Activated naive CD8-positive, alpha-beta T cell treated with anti-CD3 and anti-CD28 coated beads, Interleukin-2, amount 50 U/mL, for 24 hours (primary cell): ENCODE measurements around the gene GPR137.
"Not testable (repeated sequence)": the region's sequence is repeated elsewhere in the genome, so short reads cannot be mapped to it uniquely, and the experiment has no call there.

Experiments
- ATAC-seq: fragments of 150-1000 bp; cut with Tn5 transposase; one replicate; pipeline ENCODE4 v1.10.0; 2021
- DNase-seq: peaks from one replicate; pipeline ENCODE4 v3.0.0; 2021
- H3K27ac Mint-ChIP-seq: one replicate; pipeline ENCODE4 v1.8.0; 2021; ENCODE audit warnings: mild to moderate bottlenecking, mixed read lengths
- H3K27me3 Mint-ChIP-seq: one replicate; pipeline ENCODE4 v1.8.0; 2021; ENCODE audit warnings: mixed read lengths
- H3K36me3 Mint-ChIP-seq: one replicate; pipeline ENCODE4 v1.8.0; 2021; ENCODE audit warnings: low read depth, mixed read lengths
- H3K4me1 Mint-ChIP-seq: one replicate; pipeline ENCODE4 v1.8.0; 2021; ENCODE audit warnings: mixed read lengths
- H3K4me3 Mint-ChIP-seq: one replicate; pipeline ENCODE4 v1.8.0; 2021; ENCODE audit warnings: mild to moderate bottlenecking, moderate library complexity, mixed read lengths
- H3K9me3 Mint-ChIP-seq: one replicate; pipeline ENCODE4 v1.8.0; 2021; ENCODE audit warnings: mixed read lengths

Gene GPR137

DNA sequence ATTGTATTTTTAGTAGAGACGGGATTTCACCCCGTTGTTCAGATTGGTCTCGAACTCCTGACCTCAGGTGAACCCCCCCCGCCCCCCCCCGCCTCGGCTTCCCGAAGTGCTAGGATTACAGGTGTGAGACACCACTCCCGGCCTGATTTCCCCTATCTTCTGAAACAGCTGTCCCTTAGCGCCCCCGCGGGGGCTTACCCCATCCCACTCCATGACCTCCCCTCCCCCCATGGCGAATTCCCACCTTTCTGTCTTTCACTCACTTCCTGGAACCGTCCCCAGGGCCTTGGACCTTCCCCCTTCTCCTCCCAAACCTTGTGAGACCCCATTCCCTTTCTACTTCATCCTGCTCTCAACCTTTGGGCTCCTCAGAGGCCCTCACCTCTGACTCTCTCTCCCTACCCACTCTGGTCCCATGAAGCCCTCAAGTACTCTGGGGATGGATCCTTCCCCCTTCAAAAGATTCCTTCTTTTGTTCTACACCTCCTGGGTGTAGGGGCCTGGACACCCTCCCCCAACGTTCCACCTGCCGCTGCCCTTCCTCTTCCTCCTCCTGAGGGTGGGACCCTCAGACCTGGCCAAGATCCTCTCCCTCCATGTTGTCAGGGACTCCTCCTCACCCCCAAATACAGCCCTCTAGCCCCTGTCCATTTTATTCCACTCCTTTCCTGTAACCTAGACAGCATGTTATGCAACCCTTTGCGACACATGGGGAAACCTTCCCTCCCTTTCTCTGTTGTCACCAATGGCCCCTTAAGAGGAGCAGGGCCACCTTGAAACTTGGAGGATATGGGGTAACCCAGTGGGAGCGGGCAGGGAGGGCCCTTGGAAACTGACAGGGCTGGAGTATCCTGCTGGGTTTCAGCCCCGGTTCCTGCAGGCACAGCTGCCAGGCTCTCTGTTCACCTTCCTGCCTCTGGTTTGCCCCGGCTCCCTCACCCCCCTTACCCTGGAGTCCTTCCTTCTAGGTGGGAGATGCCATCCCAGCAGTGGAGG, 33.4 kb downstream of the GPR137 start:
- Mint-ChIP-seq H3K9me3 (no peaks in the 10 kb centered on the region), H3K27me3 (no peaks in the 10 kb centered on the region), H3K36me3 (peaks cover 32% of the 10 kb centered on the region), H3K4me3 (peak overlapping the region; percentile 97), H3K27ac (peak overlapping the region; percentile 98), H3K4me1 (peaks cover 28% of the 10 kb centered on the region)
- DNase-seq (no peak), ATAC-seq (no peak)

DNA sequence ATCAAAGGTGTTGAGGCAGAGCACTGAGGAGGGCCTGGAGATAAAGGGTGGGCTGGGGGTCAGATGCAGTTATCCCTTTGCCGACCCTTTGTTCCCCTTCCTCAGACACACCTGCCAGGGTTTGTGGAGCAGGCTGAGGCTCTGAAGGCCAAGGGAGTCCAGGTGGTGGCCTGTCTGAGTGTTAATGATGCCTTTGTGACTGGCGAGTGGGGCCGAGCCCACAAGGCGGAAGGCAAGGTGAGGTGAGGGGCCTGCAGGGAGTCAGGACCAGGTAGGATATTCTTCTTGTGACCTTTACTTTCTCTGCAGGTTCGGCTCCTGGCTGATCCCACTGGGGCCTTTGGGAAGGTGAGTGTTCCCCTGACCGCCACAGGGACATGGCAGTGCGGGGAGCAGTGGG, 34.9 kb downstream of the GPR137 start:
- no peaks in the 10 kb centered on the region for H3K9me3 Mint-ChIP-seq
- H3K27me3 Mint-ChIP-seq: no peaks in the 10 kb centered on the region
- peaks cover 28% of the 10 kb centered on the region for H3K36me3 Mint-ChIP-seq
- no peak for ATAC-seq
- no peak for DNase-seq
- H3K27ac Mint-ChIP-seq: no peak overlapping the region
- H3K4me1 Mint-ChIP-seq: peaks cover 23% of the 10 kb centered on the region
- peak overlapping the region; percentile 6 for H3K4me3 Mint-ChIP-seq

DNA sequence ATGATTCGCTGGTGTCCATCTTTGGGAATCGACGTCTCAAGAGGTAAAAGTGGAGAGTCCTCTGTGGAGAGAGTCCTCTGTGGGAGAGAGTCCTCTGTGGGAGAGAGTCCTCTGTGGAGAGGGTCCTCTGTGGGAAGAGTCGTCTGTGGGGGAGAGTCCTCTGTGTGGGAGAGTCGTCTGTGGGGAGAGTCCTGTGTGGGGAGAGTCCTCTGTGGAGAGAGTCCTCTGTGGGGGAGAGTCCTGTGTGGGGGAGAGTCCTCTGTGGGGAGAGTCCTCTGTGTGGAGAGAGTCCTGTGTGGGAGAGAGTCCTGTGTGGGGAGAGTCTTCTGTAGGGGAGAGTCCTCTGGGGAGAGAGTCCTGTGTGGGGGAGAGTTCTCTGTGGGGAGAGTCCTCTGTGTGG, 35.4 kb downstream of the GPR137 start:
- no peak for ATAC-seq
- H3K4me3 Mint-ChIP-seq: no peak overlapping the region
- H3K27ac Mint-ChIP-seq: no peak overlapping the region

DNA sequence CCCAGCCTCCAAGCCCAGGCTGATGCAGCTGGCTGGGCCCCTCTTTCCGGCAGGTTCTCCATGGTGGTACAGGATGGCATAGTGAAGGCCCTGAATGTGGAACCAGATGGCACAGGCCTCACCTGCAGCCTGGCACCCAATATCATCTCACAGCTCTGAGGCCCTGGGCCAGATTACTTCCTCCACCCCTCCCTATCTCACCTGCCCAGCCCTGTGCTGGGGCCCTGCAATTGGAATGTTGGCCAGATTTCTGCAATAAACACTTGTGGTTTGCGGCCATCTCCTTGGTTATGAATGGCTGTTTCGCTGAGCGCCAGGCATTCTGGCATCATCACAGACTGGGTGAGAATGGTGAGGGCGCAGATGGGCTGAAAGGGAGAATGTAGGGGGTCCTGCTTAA, 35.9 kb downstream of the GPR137 start:
- H3K27me3 Mint-ChIP-seq: no peaks in the 10 kb centered on the region
- H3K4me1 Mint-ChIP-seq: peaks cover 19% of the 10 kb centered on the region
- H3K4me3 Mint-ChIP-seq: no peak overlapping the region
- H3K27ac Mint-ChIP-seq: no peak overlapping the region
- peaks cover 24% of the 10 kb centered on the region for H3K36me3 Mint-ChIP-seq
- H3K9me3 Mint-ChIP-seq: no peaks in the 10 kb centered on the region
- no peak for ATAC-seq
- DNase-seq: no peak

More for the DNA sequence above, 35.4 kb downstream of the GPR137 start:
- Mint-ChIP-seq H3K36me3 (peaks cover 28% of the 10 kb centered on the region), H3K27me3 (no peaks in the 10 kb centered on the region), H3K4me1 (peaks cover 23% of the 10 kb centered on the region), H3K9me3 (no peaks in the 10 kb centered on the region)
- no peak for DNase-seq

GRCh38 chr11:64322925-64323260, 37.2 kb downstream of the GPR137 start:
- Mint-ChIP-seq H3K4me3 (no peak overlapping the region), H3K4me1 (peaks cover 10% of the 10 kb centered on the region), H3K9me3 (no peaks in the 10 kb centered on the region), H3K36me3 (peaks cover 15% of the 10 kb centered on the region), H3K27me3 (no peaks in the 10 kb centered on the region), H3K27ac (no peak overlapping the region)
- DNase-seq (no peak), ATAC-seq (no peak)

GRCh38 chr11:64323373-64323772, 37.7 kb downstream of the GPR137 start:
- Mint-ChIP-seq H3K4me1 (peaks cover 9% of the 10 kb centered on the region), H3K27me3 (no peaks in the 10 kb centered on the region), H3K27ac (no peak overlapping the region), H3K36me3 (peaks cover 15% of the 10 kb centered on the region), H3K4me3 (no peak overlapping the region), H3K9me3 (no peaks in the 10 kb centered on the region)
- DNase-seq (no peak), ATAC-seq (no peak)

- not testable (repeated sequence) for H3K9me3 Mint-ChIP-seq, H3K4me1 Mint-ChIP-seq, H3K4me3 Mint-ChIP-seq, DNase-seq, H3K27ac Mint-ChIP-seq, H3K27me3 Mint-ChIP-seq
- peaks cover 14% of the 10 kb centered on the region for H3K36me3 Mint-ChIP-seq
- peak; percentile 25 for ATAC-seq
These were observed 38.3 kb downstream of the GPR137 start for GRCh38 chr11:64323984-64324383.

GRCh38 chr11:64324692-64325469, 39.2 kb downstream of the GPR137 start:
- no peak overlapping the region for H3K4me3 Mint-ChIP-seq

GRCh38 chr11:64327375-64327774, 41.7 kb downstream of the GPR137 start:
- H3K4me1 Mint-ChIP-seq: peaks cover 15% of the 10 kb centered on the region
- H3K36me3 Mint-ChIP-seq: no peaks in the 10 kb centered on the region
- H3K27me3 Mint-ChIP-seq: no peaks in the 10 kb centered on the region
- H3K27ac Mint-ChIP-seq: no peak overlapping the region
- no peak for ATAC-seq
- DNase-seq: no peak
- no peaks in the 10 kb centered on the region for H3K9me3 Mint-ChIP-seq
- H3K4me3 Mint-ChIP-seq: no peak overlapping the region

More at GRCh38 chr11:64324692-64325469, 39.2 kb downstream of the GPR137 start:
- ATAC-seq (no peak), DNase-seq (no peak)
- H3K4me1 Mint-ChIP-seq: peaks cover 4% of the 10 kb centered on the region
- no peaks in the 10 kb centered on the region for H3K27me3 Mint-ChIP-seq
- no peak overlapping the region for H3K27ac Mint-ChIP-seq
- H3K9me3 Mint-ChIP-seq: no peaks in the 10 kb centered on the region
- H3K36me3 Mint-ChIP-seq: peaks cover 12% of the 10 kb centered on the region

GRCh38 chr11:64327993-64328392, 42.3 kb downstream of the GPR137 start:
- DNase-seq: no peak
- H3K4me1 Mint-ChIP-seq: peaks cover 15% of the 10 kb centered on the region

DNA sequence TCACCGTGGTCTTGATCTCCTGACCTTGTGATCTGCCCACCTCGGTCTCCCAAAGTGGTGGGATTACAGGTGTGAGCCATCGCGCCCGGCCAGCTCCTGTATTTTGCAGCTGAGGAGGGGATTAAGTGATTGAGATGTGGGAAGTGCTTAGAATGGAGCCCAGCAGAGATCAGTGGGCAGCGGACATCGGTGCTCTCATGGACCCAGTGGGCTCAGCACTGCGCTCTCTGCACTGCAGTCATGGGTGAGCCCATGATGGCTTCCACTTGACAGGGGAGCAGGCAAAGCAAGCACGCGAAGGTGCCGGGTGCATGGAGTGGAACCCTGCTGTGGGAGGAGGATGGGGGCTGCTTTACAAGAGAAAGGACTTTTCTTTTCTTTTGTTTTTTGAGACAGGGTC, 45.2 kb downstream of the GPR137 start:
- Mint-ChIP-seq H3K27ac (no peak overlapping the region), H3K4me3 (no peak overlapping the region), H3K36me3 (peaks cover 1% of the 10 kb centered on the region), H3K27me3 (no peaks in the 10 kb centered on the region), H3K9me3 (no peaks in the 10 kb centered on the region), H3K4me1 (peaks cover 28% of the 10 kb centered on the region)
- no peak for ATAC-seq
- DNase-seq: no peak

More at GRCh38 chr11:64327993-64328392, 42.3 kb downstream of the GPR137 start:
- no peak overlapping the region for H3K4me3 Mint-ChIP-seq
- no peaks in the 10 kb centered on the region for H3K27me3 Mint-ChIP-seq
- H3K36me3 Mint-ChIP-seq: no peaks in the 10 kb centered on the region
- H3K9me3 Mint-ChIP-seq: no peaks in the 10 kb centered on the region
- no peak for ATAC-seq
- no peak overlapping the region for H3K27ac Mint-ChIP-seq

GRCh38 chr11:64331569-64332371, 46.1 kb downstream of the GPR137 start:
- Mint-ChIP-seq H3K27ac (peak overlapping the region; percentile 82), H3K4me3 (peak overlapping the region; percentile 25), H3K9me3 (no peaks in the 10 kb centered on the region), H3K36me3 (peaks cover 1% of the 10 kb centered on the region), H3K4me1 (peaks cover 28% of the 10 kb centered on the region), H3K27me3 (no peaks in the 10 kb centered on the region)
- peak; percentile 88 for DNase-seq
- peak; percentile 87 for ATAC-seq

- peaks cover 31% of the 10 kb centered on the region for H3K4me1 Mint-ChIP-seq
- peaks cover 6% of the 10 kb centered on the region for H3K36me3 Mint-ChIP-seq
- H3K27ac Mint-ChIP-seq: no peak overlapping the region
- DNase-seq: no peak
- H3K27me3 Mint-ChIP-seq: no peaks in the 10 kb centered on the region
- ATAC-seq: no peak
- no peak overlapping the region for H3K4me3 Mint-ChIP-seq
- H3K9me3 Mint-ChIP-seq: no peaks in the 10 kb centered on the region
These were observed 47.9 kb downstream of the GPR137 start for GRCh38 chr11:64333556-64333955.
